ENCODE measurements around the gene DGCR6.
"Not testable (repeated sequence)": the region's sequence is repeated elsewhere in the genome, so short reads cannot be mapped to it uniquely, and the experiment has no call there.

The DGCR6 gene

DNA sequence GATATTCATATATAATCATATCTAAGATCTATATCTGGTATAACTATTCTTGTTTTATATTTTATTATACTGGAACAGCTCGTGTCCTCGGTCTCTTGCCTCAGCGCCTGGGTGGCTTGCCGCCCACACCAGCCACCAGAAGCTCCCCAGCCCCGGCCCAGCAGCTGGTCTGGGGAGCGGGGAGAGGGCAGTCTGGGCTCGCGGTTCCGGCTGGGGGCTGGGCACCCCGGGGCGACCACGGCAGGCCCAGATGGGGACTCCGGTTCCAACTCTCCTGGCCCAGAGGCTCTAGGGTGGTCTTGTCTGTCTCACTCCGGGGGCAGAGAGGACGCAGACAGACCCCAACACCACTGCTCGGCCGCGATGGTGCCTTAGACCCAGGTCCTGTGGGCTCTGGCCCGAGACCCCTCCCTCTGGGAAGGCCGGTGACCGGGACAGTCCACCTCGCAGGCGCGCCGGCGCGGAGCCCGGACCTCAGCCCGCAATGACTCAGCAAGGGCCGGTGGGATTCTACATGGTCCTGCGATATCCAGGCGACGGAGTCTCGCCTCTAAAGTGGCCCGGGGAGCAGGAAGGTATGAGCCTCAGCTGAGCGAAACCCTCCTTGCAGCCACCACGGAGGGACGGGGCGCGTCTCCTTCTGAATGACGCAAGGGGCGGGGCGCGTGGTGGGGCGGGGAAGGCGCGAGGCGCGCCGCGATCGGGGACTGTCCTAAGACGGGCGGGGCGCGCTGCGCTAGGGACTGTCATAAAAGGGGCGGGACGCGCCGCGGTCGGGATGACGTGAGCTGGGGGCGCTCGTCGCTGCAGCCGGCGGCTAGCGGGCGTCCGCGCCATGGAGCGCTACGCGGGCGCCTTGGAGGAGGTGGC is at the start of gene DGCR6:
Gene DGCR6 (plus strand): TSS at position 781 of the 870 bp plus-strand sequence. CDS start 55 bp downstream, at position 836.
- DNase-seq, result no peak

DNA sequence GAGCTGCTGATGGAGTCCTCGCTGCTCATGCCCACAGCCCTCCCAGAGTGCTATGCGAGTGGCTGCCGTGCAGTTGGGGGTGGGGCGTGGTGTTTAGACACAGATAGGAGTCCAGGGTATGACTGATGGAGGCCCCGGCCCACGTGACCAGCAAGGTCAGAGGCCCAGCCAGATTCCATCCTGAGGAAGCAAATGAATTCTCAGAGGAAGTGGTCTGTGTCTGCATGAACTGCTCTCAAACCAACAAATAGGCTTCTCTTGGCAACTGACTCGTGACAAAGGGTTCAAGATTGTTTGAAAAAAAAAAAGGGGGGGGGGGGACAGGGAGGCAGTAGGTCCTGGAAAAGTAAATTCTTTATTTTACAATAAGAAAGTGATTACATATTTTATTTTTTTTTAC is 46.8 kb upstream of the DGCR6 start:
- DNase-seq, result not testable (repeated sequence)

DNA sequence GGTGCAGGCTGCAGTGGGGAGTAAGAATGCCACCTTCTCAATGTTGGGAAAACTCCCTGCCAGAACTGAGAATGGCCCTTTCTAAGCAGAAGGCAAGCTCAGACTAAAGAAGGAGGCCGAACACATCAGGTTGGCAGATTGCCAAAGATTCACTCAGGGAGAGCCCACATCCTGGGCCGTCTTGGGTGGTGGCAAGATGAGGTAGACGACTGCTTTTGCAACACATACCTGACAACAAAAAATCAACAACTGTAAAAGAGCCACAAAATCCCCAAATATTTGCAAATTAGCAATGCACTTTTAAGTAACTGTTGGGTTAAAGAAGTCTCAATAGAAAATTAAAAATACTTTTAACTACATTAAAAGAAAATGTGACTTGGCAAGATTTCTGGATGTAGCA is 24.9 kb upstream of the DGCR6 start:
- DNase-seq, result not testable (repeated sequence)

DNA sequence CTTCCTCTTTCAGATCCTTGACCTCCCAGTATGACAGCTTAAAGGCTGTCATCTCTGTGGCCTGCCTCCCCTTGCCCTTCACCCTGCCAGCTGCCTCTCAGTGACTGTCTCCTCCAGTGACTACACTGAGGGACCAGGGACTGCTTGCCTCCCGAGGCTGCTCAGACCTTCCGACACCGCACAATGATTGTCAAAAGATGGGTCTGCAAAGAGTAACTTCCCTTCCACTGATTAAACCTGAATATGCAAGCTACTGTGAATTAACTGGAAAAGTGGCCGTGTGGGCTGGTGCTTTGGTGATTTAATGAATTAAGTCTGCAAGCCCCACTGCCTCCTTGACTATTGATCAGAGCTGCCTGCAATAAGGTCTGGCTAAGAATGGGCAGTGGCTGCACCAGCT is 21.7 kb upstream of the DGCR6 start:
- DNase-seq, result not testable (repeated sequence)

DNA sequence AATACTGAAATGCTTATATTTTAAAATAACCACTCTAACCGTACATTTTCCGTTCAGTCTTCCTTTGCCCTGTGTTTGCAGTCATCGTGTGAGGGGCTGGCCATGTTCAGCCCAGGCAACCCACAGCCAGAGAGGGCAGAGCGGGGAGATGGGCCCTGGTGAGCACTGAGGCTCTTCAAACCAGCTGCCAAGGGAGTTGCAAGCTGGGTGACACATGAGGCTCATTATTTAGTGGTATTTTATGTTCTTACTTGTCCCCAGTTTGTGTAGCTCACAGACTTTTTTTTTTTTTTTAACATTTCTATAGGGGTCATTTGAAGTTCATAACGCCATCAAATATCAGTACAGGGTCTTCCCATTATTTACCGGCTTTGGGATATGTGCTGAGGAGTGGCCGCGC is 18.0 kb upstream of the DGCR6 start:
- no peak for DNase-seq

DNA sequence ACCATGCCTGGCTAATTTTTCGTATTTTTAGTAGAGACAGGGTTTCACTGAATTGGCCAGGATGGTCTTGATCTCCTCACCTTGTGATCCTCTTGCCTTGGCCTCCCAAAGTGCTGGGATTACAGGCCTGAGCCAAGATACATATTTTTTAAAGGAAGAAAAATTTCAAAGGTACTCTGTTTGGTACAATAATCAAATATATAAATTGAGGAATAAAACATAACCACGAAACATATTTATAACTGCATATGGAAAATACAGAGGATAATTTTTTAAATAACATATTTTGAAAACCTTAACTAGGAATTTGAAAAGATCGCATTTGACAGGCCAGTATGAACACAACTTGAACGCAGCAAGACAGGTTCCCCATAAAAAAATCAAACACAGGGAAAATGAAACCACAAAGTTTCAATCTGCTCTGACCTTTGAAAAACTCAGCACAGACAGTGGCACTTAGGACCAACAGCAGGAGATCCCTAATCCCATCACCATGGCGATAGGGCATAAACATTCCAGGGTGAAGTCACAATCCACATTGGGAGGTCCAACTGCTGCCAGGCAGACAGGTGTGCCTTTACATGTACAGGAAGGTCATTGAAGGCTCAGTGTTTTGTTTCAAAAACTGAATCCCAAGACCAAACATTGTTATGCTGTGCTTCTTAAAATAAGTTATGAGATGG is 15.5 kb upstream of the DGCR6 start:
- not testable (repeated sequence) for DNase-seq

DNA sequence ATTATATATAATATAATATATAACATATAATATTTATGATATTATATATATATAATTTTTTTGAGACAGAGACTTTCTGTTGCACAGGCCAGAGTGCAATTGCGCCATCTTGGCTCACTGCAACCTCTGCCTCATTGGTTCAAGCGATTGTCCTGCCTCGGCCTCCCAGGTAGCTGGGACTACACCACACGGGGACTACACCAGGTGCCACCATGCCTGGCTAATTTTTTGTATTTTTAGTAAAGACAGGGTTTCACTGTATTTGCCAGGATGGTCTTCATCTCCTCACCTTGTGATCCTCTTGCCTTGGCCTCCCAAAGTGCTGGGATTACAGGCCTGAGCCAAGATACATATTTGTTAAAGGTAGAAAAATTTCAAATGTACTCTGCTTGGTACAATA is 12.3 kb upstream of the DGCR6 start:
- not testable (repeated sequence) for DNase-seq

DNA sequence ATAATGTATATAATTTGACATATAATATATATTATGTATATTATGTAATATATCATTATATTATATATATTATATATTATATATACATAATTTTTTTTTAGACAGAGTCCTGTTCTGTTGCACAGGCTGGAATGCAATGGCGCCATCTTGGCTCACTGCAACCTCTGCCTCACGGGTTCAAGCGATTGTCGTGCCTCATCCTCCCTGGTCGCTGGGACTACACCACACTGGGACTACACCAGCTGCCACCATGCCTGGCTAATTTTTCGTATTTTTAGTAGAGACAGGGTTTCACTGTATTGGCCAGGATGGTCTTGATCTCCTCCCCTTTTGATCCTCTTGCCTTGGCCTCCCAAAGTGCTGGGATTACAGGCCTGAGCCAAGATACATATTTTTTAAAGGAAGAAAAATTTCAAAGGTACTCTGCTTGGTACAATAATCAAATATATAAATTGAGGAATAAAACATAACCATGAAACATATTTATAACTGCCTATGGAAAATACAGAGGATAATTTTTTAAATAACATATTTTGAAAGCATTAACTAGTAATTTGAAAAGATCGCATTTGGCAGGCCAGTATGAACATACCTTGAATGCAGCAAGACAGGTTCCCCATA is 10.0 kb upstream of the DGCR6 start:
- not testable (repeated sequence) for DNase-seq

DNA sequence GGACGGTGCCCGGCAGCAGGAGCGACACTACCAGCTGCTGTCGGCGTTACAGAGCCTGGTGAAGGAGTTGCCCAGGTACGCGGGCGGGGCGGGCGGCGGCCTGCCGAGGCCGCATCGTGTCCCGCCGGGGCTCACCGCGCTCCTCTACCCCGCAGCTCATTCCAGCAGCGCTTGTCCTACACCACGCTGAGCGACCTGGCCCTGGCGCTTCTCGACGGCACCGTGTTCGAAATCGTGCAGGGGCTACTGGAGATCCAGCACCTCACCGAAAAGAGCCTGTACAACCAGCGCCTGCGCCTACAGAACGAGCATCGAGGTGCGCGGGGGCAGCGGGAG is 258 bp downstream of the DGCR6 start:
- DNase-seq, result not testable (repeated sequence)

DNA sequence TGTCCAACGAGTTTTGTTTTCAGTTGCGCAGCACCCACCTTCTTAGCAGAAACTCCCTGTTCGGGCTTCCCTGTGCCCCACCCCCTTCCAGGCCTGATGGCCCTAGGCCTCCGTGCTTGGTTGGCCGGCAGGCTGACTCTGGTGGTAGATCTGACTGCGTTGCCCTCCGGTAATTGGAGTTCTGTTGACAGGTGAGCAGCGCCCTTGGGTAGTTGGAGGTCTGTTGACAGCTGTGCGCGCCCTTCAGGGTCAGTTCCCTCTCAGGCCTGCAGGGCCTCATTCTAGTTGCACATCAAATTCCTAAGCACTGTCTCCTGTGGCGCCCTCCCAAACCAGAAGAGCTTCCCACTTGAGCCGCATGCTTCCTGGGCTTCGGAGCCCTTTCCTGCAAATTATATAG is 776 bp downstream of the DGCR6 start:
- no peak for DNase-seq

DNA sequence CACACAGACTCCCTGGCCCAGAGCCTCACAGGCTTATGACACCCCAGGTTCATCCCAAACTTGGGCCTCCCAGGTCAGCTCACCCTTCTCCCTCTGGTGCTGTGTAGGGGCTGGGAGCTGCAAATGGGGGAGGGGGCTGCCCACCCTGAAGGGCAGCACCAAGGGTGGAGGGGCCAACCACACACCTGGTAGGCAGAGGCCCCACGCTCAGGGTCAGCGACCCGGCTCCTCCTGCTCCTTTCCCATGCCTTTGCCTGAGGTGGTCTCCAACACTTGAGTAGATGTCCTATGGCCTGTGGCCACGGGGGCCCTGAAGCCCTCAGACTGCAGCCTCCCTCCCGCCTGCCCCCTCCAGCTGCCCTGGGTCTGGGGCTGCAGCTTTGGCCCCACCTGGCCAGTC is 3.4 kb downstream of the DGCR6 start:
- DNase-seq, result no peak

DNA sequence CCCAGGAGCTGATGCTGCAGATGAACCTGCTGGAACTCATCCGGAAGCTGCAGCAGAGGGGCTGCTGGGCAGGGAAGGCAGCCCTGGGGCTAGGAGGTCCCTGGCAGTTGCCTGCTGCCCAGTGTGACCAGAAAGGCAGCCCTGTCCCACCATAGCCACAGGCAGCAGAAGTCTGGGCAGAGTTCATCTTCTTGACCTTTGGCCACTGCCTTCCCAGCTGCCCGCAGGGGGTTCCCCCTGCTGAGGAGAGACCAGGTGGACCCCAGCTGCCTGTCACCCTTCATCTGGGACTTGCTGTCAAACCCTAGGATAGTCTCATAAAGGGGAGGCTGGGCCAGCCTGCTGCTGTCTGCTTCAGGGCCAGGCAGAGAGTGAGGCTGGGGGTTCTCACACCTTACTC is 5.4 kb downstream of the DGCR6 start:
- DNase-seq, result not testable (repeated sequence)

DNA sequence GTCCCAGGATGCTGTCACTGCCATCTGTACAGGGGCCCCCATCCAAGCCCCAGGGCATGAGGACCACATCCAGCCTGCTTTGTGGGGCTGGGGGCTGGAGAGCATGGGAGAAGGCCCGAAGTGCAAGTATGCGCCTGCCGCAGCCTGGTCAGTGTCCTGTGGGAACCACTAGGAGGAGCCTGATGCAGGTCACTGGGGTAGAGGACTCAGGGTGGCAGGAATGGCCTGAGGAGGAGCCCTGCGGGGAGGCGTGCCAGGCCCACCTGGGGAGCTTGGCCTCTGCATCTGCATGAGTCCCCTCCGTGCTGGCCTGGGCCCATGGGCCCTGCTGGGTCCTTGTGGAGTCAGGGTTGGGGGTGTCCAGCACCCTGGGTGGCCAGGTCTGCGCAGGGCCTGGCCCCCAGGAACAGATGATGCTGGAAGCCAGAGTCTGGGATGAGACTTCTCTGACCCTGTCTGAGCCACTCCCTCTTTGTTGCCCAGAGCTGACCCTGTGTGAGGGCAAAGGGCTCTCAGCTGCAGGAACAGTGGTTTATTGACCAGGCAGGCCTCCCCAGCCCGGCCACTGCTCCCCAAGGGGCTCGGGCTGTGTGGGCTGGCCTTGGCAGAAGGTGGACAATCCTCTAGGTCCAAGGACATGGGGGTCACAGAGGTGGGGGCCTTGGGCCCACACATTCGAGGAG is 6.3 kb downstream of the DGCR6 start:
- not testable (repeated sequence) for DNase-seq

DNA sequence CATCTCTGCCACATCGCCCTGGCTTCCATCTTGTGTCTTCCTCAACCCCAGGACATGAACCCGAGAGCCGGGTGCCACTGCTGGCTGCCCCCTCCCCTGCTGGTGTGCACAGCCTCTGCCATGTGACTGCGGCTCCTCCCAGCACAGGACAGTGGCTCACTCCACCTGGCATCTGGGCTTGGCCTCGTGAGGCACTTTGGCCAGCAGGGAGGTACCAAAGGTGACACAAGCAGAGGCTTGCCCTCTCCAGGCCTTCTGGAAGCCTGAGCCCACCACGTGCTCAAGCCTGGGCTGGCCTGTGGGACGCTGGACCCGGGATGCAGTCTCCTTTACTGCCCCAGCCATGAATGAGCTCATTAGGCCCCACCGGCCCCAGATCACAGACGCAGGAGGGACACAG is 8.4 kb downstream of the DGCR6 start:
- not testable (repeated sequence) for DNase-seq

DNA sequence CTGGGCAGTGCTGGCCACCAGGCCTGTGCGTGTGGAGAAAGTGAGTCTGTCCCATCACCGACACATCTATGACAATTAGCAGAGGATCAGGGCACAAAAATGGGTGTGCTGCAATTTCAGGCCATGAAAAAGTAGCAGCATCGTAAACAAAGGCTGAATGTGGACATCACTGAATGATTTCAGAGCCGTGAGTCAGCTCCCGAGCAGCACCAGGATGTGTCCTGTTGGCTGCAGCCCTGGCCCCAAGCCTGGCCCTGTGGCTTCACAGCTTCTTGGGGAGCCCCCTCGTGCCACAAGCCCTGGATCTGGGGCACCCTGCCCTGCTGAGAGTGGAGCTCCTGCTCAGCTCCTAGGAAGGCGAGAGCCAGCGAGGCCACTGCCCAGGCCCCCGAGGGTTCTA is 9.4 kb downstream of the DGCR6 start:
- DNase-seq, result not testable (repeated sequence)

DNA sequence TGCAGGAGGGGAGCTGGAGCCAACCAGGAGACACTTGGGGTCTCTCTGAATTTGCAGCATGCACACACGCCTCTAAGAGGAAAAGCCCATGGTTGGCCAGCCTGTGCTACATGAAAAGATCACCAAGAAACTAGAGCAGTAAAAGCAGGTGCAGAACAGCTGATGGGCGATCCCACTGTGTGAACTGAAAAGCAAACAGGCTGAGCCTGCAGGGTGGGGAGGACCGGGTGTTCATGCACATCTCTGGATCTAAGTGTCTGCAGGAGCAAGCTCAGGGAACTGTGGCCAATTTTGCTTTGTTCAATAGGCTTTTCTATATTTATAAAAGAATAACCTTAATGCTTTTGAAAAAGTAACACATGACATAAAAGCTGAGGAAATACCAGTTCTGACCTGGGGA is 11.7 kb downstream of the DGCR6 start:
- not testable (repeated sequence) for DNase-seq

DNA sequence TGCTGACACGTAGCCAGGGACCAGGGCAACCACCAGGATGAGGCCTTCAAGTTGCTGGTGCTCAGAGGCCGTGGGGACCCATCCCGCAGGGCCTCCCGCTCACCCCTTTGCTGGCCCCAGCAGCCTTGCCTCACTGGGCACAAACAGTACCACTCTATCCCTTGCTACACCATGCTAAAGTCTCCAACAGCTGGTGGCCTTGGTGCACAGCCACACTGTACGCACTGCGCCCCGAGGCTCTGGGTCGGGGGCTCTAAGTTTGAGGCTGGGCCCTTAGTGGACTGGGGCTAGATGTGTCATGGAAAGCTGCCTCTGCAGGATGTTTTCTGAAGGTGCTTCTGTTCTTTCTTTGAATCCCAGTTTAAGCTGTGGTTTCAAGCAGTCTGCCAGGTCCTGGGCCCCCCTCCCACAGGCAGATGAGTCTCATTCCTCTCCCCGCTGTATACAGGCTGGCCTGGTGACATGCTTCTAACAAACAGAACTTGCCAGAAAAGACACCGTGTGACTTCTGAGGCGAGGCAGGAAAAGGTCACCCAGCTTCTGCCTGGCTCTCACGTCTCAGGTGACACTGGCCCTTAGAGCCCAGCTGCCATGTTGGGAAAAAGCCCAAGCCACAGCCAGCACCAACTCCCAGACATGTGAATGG is 14.3 kb downstream of the DGCR6 start:
- not testable (repeated sequence) for DNase-seq

DNA sequence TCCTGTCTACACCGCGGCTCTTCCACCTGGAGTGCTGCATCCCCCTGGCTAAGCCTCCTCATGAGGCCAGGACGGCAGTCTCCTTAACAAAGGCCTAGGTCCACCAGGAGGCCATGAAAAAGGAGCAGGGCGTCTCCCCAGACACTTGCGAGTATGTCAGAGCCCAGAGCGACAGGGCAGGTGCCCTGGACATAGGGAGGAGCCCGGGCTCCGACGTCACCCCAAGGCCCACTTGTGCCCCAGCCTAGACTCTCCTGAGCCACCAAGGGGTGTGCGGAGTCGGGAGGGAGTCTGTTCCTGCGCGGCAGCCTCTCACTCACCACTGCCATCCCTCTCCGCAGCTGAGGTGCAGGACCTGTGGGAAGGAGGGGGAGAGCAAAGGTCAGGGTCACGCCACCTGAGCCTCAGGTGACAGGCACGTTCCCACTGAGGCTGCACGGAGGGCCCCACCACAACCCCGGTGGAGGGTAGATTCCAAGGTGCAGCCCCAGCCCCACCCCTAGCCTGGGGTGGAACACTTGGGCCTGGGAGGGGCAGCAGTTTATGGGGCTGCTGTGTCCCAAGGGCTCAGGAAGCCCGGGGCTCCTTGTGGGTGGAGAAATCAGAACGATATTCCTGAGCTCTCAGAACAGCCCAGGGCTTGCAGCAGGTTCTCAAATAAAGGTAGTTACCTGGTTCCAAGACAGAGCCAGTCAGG is 19.4 kb downstream of the DGCR6 start:
- DNase-seq, result no peak

DNA sequence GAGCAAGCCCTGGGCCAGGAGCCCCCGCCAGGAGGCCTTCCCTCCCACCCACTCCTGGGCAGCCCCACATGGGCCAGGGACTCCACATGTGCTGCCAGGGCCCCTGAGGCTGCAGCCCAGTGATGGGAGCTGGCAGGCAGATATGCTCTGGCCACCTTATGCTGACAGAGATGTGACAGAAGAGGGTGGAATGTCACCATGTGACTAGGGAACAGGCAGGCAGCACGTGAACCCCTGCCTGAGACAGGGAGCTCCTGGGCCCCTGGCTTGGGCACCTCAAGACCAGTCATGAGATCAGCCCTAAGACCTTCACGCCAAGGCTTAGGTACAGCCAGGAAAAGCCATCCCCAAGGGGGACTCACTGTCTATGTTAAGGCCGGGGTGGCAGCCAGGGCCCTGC is 20.9 kb downstream of the DGCR6 start:
- no peak for DNase-seq

DNA sequence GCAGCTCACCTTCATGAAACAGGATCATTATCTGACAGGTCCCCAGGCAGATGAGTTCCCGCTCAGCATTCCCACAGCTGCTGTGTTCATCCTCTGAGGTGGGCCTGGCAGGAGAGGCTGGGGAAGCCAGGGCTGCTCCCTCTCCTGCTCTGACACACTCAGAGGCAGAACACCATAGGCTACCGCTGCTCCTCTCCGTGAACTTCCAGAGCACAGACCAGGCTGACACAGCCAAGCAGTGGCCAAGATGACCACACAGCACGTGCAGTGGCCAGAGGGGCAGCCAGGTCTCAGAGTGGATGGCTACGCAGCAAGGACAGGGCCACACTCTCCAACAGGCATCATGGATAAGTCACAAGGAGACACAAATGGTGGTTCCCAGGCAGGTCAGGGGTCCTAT is 21.5 kb downstream of the DGCR6 start:
- DNase-seq, result no peak

DNA sequence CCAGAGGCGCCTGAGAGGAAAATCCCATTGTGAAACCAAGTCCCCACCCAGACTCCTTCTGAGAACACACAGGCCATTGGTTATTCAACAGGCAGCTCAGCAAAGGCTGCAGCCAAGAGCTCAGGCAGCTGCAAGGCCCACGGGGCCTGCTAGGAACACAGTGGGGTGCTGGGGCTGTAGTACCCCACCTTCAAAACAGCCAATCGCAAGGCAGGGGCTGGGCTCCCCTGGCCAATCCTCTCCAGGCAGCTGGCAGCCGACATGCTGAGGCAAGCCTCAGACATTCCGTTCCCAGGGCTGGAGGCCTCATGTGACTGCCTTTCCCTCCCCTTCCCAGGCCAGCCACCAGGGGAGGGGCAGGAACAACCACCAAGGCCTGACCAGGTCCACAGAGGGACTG is 23.3 kb downstream of the DGCR6 start:
- DNase-seq, result no peak

Measured in NCI-H1092 (cell line).